Glutamatergic neuron (in vitro differentiated cells): ENCODE measurements around the gene LRRC30. TPM values are rescaled to one million over a fixed set of nuclear protein-coding genes. Genes with fewer than 3 reads are reported as not detected.

Experiments
- DNase-seq: peaks from one replicate; pipeline ENCODE4 v3.0.0; 2022
- H3K27ac Mint-ChIP-seq: one replicate; pipeline ENCODE4 v1.8.0; 2020; ENCODE audit warnings: mild to moderate bottlenecking, mixed read lengths, inconsistent platforms; ENCODE audit not compliant: unreplicated experiment
- H3K27me3 Mint-ChIP-seq: one replicate; pipeline ENCODE4 v1.8.0; 2020; ENCODE audit warnings: mild to moderate bottlenecking, moderate library complexity, mixed read lengths, inconsistent platforms; ENCODE audit not compliant: unreplicated experiment
- H3K36me3 Mint-ChIP-seq: one replicate; pipeline ENCODE4 v1.8.0; 2020; ENCODE audit warnings: mild to moderate bottlenecking, mixed read lengths, inconsistent platforms; ENCODE audit not compliant: unreplicated experiment
- H3K4me1 Mint-ChIP-seq: one replicate; pipeline ENCODE4 v1.8.0; 2020; ENCODE audit warnings: mild to moderate bottlenecking, low read depth, mixed read lengths, inconsistent platforms; ENCODE audit not compliant: unreplicated experiment
- H3K4me3 Mint-ChIP-seq: one replicate; pipeline ENCODE4 v1.8.0; 2020; ENCODE audit warnings: mild to moderate bottlenecking, mixed read lengths, inconsistent platforms; ENCODE audit not compliant: unreplicated experiment
- H3K9me3 Mint-ChIP-seq: one replicate; pipeline ENCODE4 v1.8.0; 2020; ENCODE audit warnings: mild to moderate bottlenecking, moderate library complexity, mixed read lengths, inconsistent platforms; ENCODE audit not compliant: unreplicated experiment
- total RNA-seq: library from RNA; stranded (reverse); fragmentation: NEBNext Ultra II Directional; extraction: Animal tissue kit (Norgen Biotek cat#: 25700); gene quantifications from one replicate; pipeline ENCODE4 v1.2.1, GENCODE V29; 2021; ENCODE audit not compliant: unreplicated experiment
- TF ChIP-seq, protein P1 (sequence below): fragments of 200-600 bp; sonication (generic); IDR thresholded peaks from one replicate; pipeline ENCODE4 v1.5.0; 2021; ENCODE audit not compliant: partially characterized antibody, unreplicated experiment

The LRRC30 gene
- total RNA-seq, 1 donor from 2014 or later: not detected

GRCh38 chr18:7281579-7281978 lies 50.7 kb downstream of the LRRC30 start:
- Mint-ChIP-seq H3K27me3 (peaks cover 2% of the 10 kb centered on the region), H3K4me3 (no peak overlapping the region), H3K36me3 (no peaks in the 10 kb centered on the region), H3K4me1 (peaks cover 5% of the 10 kb centered on the region), H3K27ac (no peak overlapping the region), H3K9me3 (peaks cover 1% of the 10 kb centered on the region)
- TF ChIP-seq, protein P1, sequence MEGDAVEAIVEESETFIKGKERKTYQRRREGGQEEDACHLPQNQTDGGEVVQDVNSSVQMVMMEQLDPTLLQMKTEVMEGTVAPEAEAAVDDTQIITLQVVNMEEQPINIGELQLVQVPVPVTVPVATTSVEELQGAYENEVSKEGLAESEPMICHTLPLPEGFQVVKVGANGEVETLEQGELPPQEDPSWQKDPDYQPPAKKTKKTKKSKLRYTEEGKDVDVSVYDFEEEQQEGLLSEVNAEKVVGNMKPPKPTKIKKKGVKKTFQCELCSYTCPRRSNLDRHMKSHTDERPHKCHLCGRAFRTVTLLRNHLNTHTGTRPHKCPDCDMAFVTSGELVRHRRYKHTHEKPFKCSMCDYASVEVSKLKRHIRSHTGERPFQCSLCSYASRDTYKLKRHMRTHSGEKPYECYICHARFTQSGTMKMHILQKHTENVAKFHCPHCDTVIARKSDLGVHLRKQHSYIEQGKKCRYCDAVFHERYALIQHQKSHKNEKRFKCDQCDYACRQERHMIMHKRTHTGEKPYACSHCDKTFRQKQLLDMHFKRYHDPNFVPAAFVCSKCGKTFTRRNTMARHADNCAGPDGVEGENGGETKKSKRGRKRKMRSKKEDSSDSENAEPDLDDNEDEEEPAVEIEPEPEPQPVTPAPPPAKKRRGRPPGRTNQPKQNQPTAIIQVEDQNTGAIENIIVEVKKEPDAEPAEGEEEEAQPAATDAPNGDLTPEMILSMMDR: no peak
- no peak for DNase-seq

Other genes with a start within 250 kb of the LRRC30 start
- gene LAMA1, start 113.3 kb upstream of the LRRC30 start, total RNA-seq: 32.0 TPM